GM12892 (cell line): Measurements from ENCODE around the gene IRAK4.

Experiments used
- POLR2A ChIP-seq: IDR thresholded peaks from 2 replicates; pipeline ENCODE4 v1.6.1; 2011; ENCODE audit warnings: low read depth, low read length, control low read depth
- POLR2AphosphoS5 ChIP-seq: IDR thresholded peaks from 2 replicates; pipeline ENCODE4 v1.6.1; 2011; ENCODE audit warnings: low read depth, low read length, control low read depth
- TAF1 ChIP-seq: IDR thresholded peaks from 2 replicates; pipeline ENCODE4 v1.6.1; 2011; ENCODE audit warnings: low read depth, mild to moderate bottlenecking, control low read depth, low read length, borderline replicate concordance

- TF ChIP-seq POLR2A (no peak), TAF1 (no peak), POLR2AphosphoS5 (no peak)
These were observed 5.0 kb downstream of the IRAK4 start for GRCh38 chr12:43763769-43764168.
